DMS79 treated with DMSO at 0.1 percent for 48 hours (cell line): ENCODE data around the gene FOXP2.
"Not testable (repeated sequence)": the region's sequence is repeated elsewhere in the genome, so short reads cannot be mapped to it uniquely, and the experiment has no call there.

ENCODE experiments used
- DNase-seq: peaks from one replicate; lab custom pipeline; 2025; lab: John Stamatoyannopoulos, UW

FOXP2 gene

GRCh38 chr7:114590298-114590697 is 175.7 kb downstream of the FOXP2 start:
- DNase-seq, result no peak

- no peak for DNase-seq
Observed at GRCh38 chr7:114598946-114599345, 184.3 kb downstream of the FOXP2 start.

GRCh38 chr7:114606100-114606499 is 191.5 kb downstream of the FOXP2 start:
- no peak for DNase-seq

- not testable (repeated sequence) for DNase-seq
Observed at GRCh38 chr7:114608822-114609221, 194.2 kb downstream of the FOXP2 start.

- DNase-seq, result no peak
Observed at GRCh38 chr7:114620208-114620607, 205.6 kb downstream of the FOXP2 start.

- no peak for DNase-seq
Observed at GRCh38 chr7:114622221-114622620, 207.6 kb downstream of the FOXP2 start.

GRCh38 chr7:114623146-114623545 is 208.5 kb downstream of the FOXP2 start:
- DNase-seq, result no peak

- no peak for DNase-seq
Observed at GRCh38 chr7:114627231-114627630, 212.6 kb downstream of the FOXP2 start.

GRCh38 chr7:114628362-114628761 is 213.7 kb downstream of the FOXP2 start:
- no peak for DNase-seq

GRCh38 chr7:114629762-114630161 is 215.1 kb downstream of the FOXP2 start:
- no peak for DNase-seq

- DNase-seq, result no peak
Observed at GRCh38 chr7:114630201-114630990, 215.8 kb downstream of the FOXP2 start.

GRCh38 chr7:114631249-114631822 is 216.7 kb downstream of the FOXP2 start:
- DNase-seq, result no peak

GRCh38 chr7:114639451-114639850 is 224.8 kb downstream of the FOXP2 start:
- no peak for DNase-seq

- no peak for DNase-seq
Observed at GRCh38 chr7:114644455-114644854, 229.8 kb downstream of the FOXP2 start.

GRCh38 chr7:114645451-114645850 is 230.8 kb downstream of the FOXP2 start:
- DNase-seq, result peak; percentile 61

- DNase-seq, result peak; percentile 77
Observed at GRCh38 chr7:114647518-114647917, 232.9 kb downstream of the FOXP2 start.

- no peak for DNase-seq
Observed at GRCh38 chr7:114648117-114648516, 233.5 kb downstream of the FOXP2 start.

GRCh38 chr7:114648680-114649079 is 234.1 kb downstream of the FOXP2 start:
- peak; percentile 28 for DNase-seq

GRCh38 chr7:114649689-114650088 is 235.1 kb downstream of the FOXP2 start:
- no peak for DNase-seq

- DNase-seq, result no peak
Observed at GRCh38 chr7:114650491-114650890, 235.9 kb downstream of the FOXP2 start.

GRCh38 chr7:114652041-114652440 is 237.4 kb downstream of the FOXP2 start:
- no peak for DNase-seq

- DNase-seq, result peak; percentile 74
Observed at GRCh38 chr7:114653364-114654088, 238.9 kb downstream of the FOXP2 start.

- peak; percentile 63 for DNase-seq
Observed at GRCh38 chr7:114656466-114656865, 241.9 kb downstream of the FOXP2 start.
